ENCODE data around the gene IGSF6.

DNA sequence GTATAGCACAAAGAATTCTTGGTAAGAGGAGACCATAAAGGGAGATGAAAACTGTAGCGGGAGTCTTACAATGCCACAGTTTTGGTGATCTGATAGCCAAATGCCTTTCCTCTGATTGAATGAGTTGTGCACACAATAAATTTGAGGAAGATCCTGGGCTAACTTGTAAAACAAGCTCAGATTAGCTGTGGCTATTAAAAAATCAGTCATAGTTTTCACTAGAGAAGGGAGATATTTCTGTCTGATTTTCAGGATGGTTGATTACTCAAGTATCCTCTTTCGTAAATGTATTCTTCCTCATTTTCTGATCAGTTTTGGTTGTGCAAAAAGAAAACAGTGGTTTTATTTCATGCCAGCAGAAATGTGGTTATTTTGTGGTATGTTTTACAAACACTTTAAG, 62.1 kb downstream of the IGSF6 start:
- TF ChIP-seq GATA1 (IDR thresholded peaks at IDR 0.05; ENCODE audit: low read depth, low read length), result no peak
- TF ChIP-seq POLR2A (IDR thresholded peaks at IDR 0.05; ENCODE audit: low read length), result no peak
